GM21528 (cell line): ENCODE measurements around the gene NUP93.
"Not testable (repeated sequence)": the region's sequence is repeated elsewhere in the genome, so short reads cannot be mapped to it uniquely, and the experiment has no call there.

ENCODE experiments used
- ATAC-seq: cut with Tn5 transposase; IDR thresholded peaks from one replicate; pipeline ENCODE4 v1.9.1; 2021; ENCODE audit warnings: mild to moderate bottlenecking, moderate library complexity; ENCODE audit not compliant: unreplicated experiment, low FRiP score

Gene NUP93

GRCh38 chr16:56864960-56865359 lies 135.0 kb downstream of the NUP93 start, which contains the start of gene SLC12A3:
Gene SLC12A3 (plus strand): TSS chr16:56865207. CDS start chr16:56865236, 29 bp downstream.
- no peak for ATAC-seq

- no peak for ATAC-seq
These were observed 135.6 kb downstream of the NUP93 start for GRCh38 chr16:56865394-56866062.

- ATAC-seq: no peak
These were observed 137.3 kb downstream of the NUP93 start for GRCh38 chr16:56866955-56867830.

- ATAC-seq: no peak
These were observed 138.2 kb downstream of the NUP93 start for GRCh38 chr16:56868175-56868574.

- not testable (repeated sequence) for ATAC-seq
These were observed 138.8 kb downstream of the NUP93 start for GRCh38 chr16:56868766-56869165.

- ATAC-seq: no peak
These were observed 139.8 kb downstream of the NUP93 start for GRCh38 chr16:56869513-56870275.

- ATAC-seq: no peak
These were observed 140.5 kb downstream of the NUP93 start for GRCh38 chr16:56870276-56870888.

GRCh38 chr16:56871172-56871593 lies 141.3 kb downstream of the NUP93 start:
- no peak for ATAC-seq

GRCh38 chr16:56872863-56873391 lies 143.0 kb downstream of the NUP93 start:
- ATAC-seq: no peak

GRCh38 chr16:56874800-56875199 lies 144.9 kb downstream of the NUP93 start:
- no peak for ATAC-seq

GRCh38 chr16:56876048-56876447 lies 146.1 kb downstream of the NUP93 start:
- no peak for ATAC-seq

- no peak for ATAC-seq
These were observed 147.7 kb downstream of the NUP93 start for GRCh38 chr16:56877486-56878182.

- ATAC-seq: no peak
These were observed 148.4 kb downstream of the NUP93 start for GRCh38 chr16:56878282-56878854.

GRCh38 chr16:56879276-56879675 lies 149.3 kb downstream of the NUP93 start:
- no peak for ATAC-seq

GRCh38 chr16:56880176-56880575 lies 150.2 kb downstream of the NUP93 start:
- ATAC-seq: no peak

- ATAC-seq: no peak
These were observed 150.8 kb downstream of the NUP93 start for GRCh38 chr16:56880685-56881084.

- ATAC-seq: no peak
These were observed 152.3 kb downstream of the NUP93 start for GRCh38 chr16:56882077-56882800.

GRCh38 chr16:56883586-56883985 lies 153.7 kb downstream of the NUP93 start:
- no peak for ATAC-seq
